HK-2 (cell line): ENCODE data around the gene RASL11B.
"Not testable (repeated sequence)": the region's sequence is repeated elsewhere in the genome, so short reads cannot be mapped to it uniquely, and the experiment has no call there.

Experiments used
- DNase-seq: peaks from one replicate; pipeline ENCODE4 v3.0.0-alpha.2; 2018; ENCODE audit not compliant: unreplicated experiment

Gene RASL11B, protein sequence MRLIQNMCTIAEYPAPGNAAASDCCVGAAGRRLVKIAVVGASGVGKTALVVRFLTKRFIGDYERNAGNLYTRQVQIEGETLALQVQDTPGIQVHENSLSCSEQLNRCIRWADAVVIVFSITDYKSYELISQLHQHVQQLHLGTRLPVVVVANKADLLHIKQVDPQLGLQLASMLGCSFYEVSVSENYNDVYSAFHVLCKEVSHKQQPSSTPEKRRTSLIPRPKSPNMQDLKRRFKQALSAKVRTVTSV

DNA sequence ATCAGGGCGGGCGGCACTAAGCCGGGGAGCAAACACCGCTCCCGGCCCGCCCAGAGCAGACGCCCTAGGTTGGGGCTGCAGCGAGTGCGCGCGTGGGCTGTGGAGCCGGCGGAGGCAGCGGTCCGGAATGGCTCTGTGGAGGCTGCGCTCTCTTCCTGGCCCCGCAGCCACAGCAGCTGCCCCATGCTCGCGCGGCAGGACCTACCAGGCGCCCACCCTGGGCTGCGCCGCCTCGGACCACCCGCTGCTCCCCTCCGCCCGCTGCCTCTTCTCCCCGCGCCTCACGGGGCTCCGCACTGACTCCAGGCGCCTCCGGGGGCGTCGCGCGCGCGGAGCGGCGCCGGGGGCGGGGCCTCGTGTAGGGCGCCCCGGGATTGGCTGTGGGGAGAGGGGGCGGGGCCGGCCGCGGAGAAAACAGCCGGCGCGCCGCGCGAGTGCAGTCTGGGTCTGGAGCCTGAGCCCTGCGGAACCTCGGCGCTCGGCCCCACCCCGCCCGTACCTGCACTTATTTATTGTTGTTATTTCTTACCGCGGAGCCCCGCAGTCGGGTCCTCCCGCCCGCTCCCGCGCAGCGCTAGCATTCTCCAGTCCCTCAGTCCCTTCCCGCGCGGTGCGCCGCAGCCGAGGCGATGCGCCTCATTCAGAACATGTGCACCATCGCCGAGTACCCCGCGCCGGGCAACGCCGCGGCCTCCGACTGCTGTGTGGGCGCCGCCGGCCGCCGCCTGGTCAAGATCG is at the start of gene RASL11B:
RASL11B (plus strand) TSS at position 439 of the 738 bp plus-strand sequence; CDS start at position 630, 191 bp downstream.
- DNase-seq, result peak; percentile 81

DNA sequence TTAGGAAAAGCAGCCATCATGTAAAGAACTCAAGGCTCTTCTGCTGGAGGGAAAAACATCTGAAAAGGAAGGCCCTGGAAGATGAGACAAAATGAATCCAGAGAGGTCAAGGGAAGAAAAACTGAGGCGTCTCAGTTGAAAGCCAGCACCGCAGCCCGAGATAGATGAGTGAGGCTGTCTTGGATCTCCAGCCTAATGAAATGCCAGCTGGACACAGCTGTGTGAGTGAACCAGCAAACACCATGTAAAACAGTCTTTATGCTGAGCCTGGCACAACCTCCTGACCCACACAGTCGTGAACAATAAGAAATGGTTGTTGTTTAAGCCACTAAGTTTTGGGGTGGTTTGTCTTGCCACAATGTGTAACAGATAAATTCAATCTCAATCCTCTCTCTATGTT is 48.6 kb upstream of the RASL11B start:
- DNase-seq, result no peak

DNA sequence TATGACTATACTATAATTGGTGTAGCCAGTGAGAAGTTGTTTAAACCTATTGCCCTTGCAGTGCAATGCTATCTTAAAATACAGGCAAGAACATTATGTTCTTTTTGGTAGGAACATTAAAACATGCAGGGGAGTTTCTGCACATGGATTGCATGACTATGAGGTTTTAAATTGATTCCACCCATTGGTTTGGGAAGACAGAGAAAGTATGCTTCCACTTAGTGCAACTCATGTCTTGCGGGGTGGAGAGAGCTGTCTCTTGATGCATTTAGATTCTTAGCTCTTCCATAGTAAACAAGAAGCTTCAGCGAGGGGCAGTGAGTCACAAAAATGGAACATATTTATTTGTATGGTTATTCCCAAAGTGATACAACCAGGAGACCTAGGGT is 39.5 kb upstream of the RASL11B start:
- no peak for DNase-seq

DNA sequence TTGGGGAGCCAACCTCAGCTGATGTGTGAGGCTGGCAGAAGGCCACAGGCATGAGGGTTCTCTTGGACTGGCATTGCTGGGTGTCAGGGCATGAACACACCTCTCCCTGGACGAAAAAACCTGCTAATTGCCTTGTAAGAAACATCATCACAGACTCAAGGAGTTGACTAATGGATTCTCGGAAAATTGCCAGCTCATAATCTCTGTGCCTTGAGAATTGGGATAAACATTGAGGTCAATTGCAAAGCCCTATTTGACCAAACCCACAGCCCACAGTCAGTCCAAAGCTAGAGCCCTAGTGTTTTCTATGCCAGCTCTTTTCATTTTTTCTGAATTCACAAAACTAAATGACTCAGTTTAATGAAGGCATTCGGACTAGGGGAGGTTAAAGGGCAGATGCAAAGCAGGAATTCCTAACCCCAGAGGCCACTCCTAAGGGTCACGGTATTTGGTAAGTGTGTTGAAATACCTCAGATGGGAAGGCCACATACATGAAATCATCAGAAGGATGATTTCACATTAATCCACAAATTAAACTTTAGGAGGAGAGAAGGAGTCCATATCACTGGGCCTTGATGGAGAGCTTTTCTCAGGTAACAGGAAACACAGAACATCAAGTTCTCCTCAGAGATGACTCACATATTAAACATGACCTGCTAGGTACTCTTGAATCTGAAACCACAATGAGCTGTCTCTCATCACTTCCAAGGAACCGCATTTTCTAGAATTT is 39.0 kb upstream of the RASL11B start:
- peak; percentile 10 for DNase-seq

DNA sequence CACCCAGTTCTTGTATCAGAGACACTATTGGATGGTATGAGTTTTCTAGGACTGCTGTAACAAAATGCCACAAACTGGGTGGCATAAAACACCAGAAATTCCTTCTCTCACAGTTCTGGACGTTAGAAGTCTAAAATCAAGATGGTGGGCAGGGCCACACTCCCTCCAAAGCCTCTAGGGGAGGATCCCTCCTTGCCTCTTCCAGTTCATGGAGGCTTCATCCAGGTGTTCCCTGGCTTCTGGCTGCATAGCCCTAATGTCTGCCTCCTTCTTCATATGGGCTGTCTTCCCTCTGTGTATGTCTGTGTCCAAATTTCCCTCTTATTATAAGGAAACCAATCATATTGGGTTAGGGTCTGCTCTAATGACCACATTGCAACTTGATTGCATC is 38.4 kb upstream of the RASL11B start:
- peak; percentile 11 for DNase-seq

DNA sequence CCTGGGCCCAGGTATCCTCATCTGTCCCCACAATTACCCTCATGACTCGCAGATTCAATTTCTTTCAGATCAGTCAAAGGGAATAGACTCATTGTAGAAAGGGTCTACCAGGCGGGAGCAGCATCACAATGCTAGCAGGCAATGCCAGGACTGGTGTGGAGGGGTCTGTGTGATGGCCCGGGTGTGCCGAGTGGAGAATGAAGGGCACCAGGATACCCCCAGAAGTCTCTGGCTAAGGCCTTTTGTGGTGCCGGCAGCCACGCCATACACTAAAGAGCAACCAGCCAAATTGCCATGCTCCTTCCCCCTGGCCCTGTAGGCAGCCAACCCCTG is 37.9 kb upstream of the RASL11B start:
- no peak for DNase-seq

DNA sequence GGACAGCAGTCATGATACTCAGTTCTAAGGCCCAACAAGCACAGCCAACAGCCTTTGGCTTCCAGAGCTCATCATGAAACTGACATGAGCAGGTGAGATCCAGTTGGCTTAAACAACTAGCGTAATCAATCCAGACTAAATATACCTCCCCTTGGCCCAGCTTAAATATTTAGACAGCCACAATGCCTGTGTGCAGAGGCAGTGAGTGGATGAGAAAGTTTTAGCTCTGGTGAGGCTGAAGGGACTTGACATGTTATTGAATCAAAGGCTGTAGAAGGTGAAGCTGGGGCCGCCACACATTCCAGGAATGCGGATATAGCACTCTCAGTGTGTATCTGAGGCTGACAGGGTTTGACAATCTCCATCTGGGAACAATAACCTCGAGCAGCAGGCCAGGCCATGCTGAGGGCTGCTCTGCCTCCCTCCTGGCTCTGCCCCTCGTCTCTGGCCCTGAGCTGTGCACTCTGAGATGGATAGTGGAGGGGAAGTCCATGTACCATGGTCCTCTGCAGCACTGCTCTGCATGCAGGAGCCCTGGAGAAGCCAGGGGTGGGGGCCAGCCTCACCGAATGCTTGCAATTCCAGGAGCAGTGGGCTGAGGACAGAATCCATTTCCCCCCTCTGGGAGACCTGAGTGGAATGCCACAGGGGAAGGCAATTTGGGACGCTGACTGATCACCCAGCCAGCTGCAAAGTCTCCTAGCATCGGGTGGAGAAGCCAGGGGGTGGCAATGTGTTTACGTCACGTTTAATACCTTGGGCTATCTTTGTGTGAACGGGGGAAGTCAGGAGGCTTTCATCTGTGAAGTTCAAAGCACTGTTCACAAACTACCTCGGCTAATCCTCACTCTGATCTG is 37.3 kb upstream of the RASL11B start:
- peak; percentile 47 for DNase-seq

DNA sequence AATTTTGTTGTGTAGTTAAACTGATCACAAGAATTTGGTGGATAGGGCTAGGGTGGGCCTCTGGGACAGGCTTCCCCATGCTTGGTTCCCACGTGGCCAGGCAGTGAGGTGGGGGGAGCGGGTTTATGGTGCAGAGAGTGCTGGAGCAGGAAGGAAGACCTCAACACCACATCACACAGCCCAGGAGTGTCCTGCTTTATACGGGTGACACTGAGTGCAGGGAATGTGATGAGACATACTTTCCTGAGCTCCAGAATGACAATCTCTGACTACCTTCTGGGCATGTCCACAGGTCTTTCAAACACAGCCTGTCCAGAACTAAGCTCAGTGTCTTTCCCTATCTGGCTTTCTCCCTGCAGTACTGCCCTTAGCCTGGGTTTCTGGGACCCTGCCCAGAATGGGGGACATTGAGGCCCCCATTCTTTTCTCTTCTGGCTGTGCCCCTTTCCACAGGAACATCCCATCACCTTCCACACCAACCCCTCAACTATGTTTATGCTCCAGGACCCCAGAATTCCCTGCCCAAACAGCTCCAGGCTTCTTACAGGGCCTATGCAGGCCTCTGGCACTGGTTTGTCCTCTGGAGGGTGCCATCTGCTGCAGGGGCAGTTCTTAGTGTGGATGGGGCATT is 36.5 kb upstream of the RASL11B start:
- peak; percentile 38 for DNase-seq

DNA sequence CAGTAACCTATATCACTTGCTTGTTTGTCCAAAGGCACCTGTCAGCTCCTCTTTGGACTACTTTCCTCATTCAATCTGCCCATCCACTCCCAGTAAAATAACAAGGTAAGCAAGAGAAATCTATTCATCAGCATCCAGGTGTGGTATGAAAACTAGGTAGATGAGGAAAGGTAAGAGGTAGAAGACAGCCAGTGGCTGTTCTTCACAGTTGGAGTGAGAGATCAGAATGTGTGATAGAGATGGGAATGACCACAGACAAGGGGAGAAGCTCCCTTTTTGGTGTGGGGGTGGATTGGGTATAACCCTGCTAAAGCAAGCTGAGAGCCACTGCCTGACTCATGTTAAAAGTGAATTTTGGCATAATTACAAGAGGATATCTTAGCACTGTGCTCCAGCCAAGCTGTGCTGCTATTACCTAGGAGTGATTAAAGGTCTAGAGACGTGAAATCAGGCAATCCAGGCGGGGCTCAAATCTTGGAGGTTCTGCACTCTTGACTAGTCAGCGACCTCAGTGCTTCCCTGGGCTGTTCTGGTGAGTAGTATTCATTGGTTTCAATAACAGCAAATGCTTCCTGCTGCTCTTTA is 28.1 kb upstream of the RASL11B start:
- DNase-seq, result no peak

DNA sequence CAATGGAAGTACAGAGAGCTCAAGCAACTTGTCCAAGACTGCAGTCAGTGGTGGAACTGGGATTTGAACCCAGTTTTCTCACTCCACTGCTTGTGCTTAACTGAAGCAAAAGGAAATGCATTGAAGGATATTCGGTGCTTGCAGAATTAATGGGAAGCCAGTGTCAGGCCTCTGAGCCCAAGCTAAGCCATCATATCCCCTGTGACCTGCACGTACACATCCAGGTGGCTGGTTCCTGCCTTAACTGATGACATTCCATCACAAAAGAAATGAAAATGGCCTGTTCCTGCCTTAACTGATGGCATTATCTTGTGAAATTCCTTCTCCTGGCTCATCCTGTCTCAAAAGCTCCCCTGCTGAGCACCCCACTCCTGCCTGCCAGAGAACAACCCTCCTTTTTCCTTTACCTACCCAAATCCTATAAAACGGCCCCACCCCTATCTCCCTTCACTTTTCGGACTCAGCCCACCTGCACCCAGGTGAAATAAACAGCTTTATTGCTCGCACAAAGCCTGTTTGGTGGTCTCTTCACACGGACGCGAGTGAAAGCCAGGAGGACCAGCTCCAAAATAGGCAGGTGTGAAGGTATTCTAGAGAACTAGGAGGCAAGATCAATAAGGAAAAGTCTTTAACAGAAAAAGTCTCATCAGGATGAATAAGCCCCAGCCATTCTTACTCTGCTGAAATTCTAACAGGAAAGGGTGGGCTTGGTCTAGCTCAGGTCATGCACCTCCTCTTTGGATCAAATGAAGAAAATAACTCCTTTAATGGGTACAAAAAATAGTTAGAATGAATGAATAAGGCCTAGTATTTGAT is 27.3 kb upstream of the RASL11B start:
- DNase-seq, result not testable (repeated sequence)

DNA sequence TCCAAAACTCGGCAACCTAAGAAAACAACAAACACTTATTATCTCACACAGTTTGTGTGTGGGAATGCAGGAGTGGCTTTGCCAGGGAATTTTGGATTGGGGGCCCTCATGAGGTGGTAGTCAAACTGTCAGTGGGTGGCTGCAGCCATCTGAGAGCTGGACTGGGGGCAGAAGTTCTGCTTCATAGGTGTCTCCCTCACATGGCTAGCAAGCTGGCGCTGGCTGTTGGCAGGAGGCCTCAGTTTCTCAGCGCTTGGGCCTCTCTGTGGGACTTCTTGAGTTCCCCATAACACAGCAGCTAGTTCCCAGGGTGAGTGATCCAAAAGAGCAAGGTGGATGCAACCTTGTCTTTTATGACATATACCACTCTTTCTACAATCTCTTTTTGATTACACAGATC is 26.0 kb upstream of the RASL11B start:
- DNase-seq, result no peak

DNA sequence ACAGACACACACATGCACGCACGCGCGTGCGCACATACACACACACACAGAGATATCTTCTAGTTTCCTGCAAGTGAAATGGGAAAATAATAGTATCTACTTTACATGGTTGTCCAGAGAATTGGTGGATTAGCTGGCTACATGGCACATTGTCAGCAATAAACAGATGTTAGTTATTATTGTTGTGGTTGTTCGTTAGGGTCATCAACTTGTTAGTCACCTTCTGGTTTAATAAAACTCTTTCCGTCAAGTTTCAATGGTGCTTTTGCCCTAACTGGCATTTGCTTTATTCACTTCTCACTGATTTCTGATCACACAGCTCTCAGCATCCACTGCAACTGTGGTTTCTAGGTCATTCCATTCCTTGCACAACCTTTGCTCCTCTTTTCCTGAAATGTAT is 25.4 kb upstream of the RASL11B start:
- no peak for DNase-seq

DNA sequence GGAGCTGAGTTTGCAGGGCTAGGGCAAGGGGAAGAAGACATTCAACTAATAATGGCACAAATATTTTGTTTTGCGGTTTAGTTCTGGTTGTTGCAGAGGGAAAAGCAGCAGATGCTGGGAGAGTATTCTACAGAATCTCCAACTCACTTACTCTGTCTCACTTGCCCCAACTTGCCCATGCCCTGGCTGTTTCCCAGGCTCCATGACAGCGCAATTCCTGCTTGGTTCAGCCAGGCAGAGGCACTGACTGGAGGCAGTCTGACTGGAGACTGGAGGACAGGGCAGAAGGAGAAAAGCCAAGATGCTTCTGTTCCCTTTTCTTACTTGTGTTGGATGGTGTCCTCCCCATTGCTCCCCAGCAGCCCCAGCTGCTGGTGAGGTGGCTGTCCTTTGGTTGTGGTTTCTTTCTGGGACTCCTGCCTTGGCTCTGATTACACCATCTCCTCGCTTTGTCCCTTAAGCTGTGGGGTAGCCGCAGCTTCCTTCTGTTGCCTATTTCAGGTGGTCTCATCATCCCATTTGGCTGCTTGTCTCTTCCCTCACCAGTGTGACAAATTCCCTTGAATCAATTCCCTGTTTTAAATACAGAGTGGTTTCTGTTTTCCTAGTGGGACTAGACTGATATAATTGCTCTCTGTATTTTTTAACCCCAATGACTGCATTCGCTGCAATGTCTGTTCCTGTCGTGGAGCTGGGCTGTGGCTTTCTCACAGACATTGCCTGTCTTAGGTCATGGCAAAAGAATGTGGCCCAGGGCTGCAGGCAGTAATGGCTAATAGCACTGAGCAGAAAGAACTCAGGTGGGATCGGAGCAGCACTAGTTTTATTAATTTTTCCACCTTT is 24.2 kb upstream of the RASL11B start:
- peak; percentile 68 for DNase-seq

DNA sequence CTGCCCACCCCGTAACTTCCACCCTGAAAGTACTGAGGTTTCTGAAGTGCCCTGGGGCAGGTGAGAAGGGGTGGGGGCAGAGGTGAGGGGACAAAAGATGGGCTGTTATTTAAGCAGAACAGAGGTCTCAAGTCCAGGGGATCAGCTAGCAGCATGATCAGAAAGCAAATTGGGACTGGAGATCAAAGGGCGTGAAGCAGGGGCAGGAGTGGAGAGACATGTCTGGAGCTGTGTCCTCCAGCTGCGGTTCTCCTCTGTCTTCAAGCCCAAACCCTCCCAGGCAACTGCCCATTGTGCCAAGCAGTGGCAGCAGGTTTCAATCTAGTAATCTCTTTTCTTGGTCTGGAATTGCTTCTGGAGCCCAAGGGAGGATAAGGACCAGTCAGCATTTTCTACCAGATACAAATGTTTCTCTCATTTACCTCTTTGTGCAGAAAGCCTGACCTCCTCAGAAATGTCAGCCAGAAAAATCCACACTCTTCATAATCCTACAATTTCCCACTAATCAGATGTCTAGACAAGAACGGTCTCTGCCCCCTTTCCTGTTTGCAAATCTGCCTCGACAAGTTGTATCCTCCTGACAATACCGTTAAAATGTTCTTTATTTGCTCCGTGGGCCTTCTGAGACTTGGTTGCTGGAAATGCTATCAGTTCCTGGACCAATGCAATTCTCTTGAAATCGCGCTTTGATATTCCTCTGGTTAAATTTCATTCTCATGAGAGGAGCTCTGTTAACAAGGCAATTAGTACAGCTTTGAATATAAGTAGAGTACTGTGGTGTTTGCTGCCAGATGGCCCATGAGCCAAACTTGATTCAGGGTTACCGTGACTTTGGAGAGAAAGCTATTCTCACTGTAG is 23.2 kb upstream of the RASL11B start:
- DNase-seq, result no peak

DNA sequence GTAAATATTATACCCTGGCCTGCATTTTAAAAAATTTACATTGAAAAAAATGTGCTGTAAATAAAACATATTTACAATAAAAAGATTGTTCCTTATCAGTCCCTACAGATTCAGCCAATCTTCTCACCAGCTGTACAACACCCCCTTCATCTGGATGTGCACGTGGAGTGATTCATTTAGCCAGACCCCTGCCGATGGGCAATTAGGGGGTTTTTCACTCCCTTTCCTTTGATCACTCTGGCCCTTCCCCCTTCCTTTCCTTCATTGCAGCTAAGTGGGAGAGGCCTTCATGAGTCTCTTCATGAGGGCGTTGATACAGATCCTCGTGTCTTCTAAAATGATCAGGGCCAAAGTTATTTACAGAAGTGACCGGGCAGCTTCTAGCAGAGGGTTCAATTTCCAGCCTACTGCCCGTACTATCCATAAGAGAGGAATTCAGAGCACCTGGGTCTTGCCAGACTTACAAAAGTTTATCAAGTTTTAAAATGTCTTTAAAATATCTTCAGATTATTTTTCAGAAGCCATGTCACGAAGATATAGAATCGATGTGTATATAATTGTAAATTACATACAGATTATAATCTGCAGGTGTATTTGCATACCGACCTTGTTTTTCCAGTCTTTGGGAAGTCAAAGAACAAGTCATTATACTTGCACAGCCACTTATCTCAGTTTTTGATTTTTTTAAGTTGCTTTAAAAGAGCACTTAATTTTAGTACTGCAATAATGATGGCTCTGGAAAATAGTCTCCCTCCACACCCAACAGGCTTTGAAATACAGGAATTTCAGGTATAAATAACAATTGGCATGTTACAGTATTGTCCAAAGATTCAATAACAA is 21.4 kb upstream of the RASL11B start:
- DNase-seq, result no peak

DNA sequence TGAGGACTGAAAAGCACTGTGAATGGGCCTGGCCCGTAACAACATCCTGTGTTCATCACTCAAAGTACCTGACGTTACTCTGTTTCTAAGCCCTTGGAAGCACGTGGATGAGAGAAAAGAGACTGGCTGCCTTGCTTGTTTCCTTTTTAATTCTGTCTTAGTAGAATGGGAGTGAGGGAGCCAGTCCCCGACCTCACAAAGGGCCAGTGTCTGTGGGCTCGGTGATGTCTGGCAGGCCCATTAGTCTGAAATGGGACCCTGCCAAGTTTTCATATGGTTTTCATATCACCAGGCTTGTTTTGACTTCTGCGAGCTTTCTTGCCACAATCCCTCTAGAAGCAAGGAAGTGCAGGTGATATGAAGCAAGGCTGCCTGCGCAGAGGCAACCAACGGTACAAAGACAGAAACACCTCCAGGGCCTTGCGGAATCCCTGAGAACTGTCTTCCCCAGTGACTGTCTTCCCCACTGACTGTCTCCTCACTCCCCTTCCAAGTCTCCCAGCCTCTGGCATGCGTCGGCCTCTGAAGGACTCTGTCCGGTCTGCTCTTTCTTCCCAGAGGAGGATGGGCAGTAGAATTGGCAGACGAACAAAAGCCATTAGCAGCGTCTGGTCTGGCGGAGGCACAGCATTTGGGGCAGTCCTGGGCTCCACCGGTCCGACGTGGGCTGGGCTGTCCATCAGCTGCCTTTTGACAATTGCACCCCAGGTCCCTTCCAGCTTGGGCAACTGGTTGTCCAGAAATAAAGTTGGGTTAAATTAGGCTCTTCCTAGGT is 20.2 kb upstream of the RASL11B start:
- DNase-seq, result no peak

DNA sequence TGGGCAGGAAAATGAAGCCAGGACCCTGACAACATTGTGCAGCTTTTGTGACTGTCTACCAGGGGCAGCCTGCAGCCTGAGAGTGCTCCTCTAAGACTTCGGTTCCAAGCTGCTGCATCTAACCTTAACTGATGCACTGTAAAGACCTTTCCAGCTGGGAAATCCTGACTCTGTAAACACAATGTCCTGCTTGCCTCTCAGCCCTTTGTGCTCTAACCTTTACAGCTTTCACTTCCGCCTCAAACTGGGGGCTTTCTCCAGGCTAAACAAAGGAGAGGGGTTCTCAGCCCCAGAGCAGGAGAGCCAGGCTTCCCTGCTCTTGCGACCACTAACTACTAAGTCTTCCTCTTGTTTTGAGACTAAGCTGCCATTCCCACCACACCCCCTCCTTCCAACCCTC is 19.3 kb upstream of the RASL11B start:
- no peak for DNase-seq
